GM13977 (cell line): ENCODE data around the gene LRCH4.
"Not testable (repeated sequence)": the region's sequence is repeated elsewhere in the genome, so short reads cannot be mapped to it uniquely, and the experiment has no call there.

ENCODE experiments used
- DNase-seq: peaks from one replicate; pipeline ENCODE4 v3.0.0; 2012; ENCODE audit warnings: low spot score
- in situ Hi-C: fragments of 300-500 bp; cut with MboI; formaldehyde crosslinking; loops from one replicate; pipeline ENCODE4 v1.12.0; 2022; ENCODE audit warnings: low sequenced_read_pairs, low pct_unique_long_range_greater_than_20kb, mixed read lengths, inconsistent platforms; ENCODE audit not compliant: unreplicated experiment
- TF ChIP-seq, protein P1 (sequence below): IDR thresholded peaks from 2 replicates; pipeline ENCODE4 v1.5.1; 2012; ENCODE audit warnings: mild to moderate bottlenecking, control low read depth; ENCODE audit not compliant: insufficient read depth; ENCODE audit errors: extremely low read depth, missing control alignments

LRCH4 gene

DNA sequence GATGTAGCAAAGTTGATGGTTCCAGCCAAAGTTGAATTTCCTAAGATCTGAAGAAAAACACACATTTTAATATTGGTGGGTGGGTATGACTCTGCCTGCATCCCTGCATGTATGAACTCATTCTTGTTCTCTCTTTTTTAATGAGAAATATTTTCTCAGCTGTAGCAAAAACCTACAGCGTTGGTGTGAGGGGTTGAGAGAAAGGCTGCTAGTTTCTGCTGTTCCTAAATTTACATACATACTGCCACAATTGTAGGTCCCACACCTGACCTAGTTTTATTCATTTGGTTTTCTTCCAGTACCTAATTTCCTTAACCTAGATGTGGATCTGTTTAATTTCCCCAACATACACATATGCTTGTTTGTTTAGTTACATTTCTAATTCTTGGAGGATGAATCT, 42.3 kb downstream of the LRCH4 start:
- TF ChIP-seq, protein P1, sequence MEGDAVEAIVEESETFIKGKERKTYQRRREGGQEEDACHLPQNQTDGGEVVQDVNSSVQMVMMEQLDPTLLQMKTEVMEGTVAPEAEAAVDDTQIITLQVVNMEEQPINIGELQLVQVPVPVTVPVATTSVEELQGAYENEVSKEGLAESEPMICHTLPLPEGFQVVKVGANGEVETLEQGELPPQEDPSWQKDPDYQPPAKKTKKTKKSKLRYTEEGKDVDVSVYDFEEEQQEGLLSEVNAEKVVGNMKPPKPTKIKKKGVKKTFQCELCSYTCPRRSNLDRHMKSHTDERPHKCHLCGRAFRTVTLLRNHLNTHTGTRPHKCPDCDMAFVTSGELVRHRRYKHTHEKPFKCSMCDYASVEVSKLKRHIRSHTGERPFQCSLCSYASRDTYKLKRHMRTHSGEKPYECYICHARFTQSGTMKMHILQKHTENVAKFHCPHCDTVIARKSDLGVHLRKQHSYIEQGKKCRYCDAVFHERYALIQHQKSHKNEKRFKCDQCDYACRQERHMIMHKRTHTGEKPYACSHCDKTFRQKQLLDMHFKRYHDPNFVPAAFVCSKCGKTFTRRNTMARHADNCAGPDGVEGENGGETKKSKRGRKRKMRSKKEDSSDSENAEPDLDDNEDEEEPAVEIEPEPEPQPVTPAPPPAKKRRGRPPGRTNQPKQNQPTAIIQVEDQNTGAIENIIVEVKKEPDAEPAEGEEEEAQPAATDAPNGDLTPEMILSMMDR = no peak
- in situ Hi-C loops = no loop called here
- DNase-seq = no peak

DNA sequence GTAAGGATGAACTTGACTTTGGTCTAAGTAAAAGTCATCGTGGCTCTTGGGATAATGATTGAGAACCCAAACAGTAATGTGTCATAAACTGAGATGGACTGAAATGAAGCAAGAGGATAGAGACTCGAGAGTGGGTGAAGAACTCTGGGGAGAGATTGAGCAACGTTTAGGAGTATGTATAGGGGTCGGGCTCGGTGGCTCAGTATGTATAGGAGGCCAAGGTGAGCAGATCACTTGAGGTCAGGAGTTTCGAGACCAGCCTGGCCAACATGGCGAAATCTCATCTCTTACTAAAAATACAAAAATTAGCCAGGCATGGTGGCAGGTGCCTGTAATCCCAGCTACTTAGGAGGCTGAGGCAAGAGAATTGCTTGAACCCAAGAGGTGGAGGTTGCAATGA, 44.6 kb downstream of the LRCH4 start:
- DNase-seq, in situ Hi-C loops: not testable (repeated sequence)

DNA sequence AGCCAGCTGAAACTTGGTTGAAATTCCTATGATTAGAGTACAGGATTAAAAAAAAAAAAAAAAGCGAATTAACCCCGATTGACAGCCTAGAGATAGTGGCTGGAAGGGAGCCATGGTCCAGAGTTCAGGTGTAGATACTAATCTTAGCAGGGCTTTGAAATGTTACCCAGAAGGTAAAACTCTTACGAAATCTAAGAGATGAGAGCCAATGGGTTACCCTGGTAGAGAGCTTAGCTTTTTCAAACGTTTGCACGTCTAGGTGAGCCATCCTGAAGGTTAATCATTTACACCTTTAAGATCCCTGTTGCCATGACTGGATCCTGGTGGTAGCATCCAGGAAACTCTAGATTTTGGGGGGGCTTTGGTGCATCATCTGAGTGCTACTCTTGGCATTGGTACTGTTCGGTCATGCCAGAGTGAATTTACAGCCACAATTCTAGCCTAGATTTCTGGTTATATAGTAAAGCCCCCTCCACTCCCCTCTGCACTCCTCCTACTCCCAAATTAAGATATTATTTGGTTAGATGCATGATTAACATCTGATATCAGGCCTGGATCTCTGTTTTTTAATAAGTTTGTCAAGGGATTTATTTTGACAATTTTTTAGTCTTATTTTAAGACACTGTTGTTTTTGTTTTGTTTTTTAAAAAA, 45.7 kb downstream of the LRCH4 start:
- in situ Hi-C loops = no loop called here
- TF ChIP-seq, protein P1 = no peak

DNA sequence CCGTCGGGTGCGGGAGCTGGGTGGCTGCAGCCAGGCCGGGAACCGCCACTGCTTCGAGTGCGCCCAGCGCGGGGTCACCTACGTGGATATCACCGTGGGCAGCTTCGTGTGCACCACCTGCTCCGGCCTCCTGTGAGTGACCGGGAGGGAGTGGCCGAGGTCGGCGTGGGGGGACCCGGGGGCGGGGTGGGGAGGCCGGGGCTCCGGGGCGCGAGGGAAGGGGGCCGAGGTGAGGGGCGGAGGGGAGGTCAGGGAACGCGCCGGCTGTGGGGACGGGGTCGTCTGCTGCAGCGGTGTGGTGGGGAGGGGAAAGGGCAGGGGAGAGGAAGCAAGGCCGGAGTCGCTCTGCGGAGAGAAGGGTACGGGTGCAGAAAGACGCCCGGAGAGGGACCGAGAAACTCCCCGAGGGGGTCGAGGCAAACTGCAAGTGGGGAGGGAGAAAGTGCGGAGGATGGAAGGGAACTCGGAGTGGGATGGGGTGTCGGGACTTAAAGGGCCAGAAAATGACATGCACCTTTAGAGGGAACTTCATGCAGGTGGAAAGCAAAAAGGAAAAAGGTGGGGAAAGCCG, 46.4 kb downstream of the LRCH4 start:
- no peak for DNase-seq
- TF ChIP-seq, protein P1 = no peak
- in situ Hi-C loops = no loop called here

More for the DNA sequence above, 45.7 kb downstream of the LRCH4 start:
- DNase-seq = no peak

DNA sequence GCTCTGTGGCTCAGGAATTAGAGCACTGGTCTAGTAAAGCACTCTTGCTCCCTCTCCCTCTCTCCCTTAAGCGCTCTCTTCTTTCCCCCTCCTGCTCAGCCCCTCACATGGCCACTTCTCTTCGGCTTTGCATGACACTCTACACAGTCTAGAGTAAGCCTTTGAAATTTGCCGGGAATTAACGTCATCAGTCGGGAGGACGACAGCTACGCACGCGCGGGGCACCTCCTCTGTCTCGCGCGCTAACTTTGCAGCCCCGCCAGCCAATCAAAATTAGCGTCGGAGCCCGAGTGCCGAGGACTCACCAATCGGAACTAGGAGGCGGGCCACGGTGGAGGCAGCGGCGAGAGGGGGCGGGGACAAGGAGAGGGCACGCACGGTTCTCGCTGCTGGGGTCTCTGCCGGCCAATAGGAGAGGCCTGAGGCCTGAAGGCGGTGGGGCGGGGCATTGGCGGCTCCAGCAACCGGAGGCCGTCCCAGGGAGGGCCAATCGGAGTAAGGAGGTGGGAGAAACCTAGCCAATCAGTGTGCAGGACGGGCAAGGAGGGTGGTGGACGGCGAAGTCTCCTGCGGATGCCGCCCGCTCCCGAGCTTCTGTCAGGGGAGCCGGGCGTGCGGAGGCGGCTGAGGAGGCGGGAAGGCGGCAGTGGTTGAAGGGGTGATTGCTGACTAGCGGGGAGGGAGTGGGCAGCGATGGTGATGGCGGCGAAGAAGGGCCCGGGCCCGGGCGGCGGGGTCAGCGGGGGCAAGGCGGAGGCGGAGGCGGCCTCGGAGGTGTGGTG, 47.1 kb downstream of the LRCH4 start, which contains the start of gene AGFG2:
Gene AGFG2 (plus strand): TSS at position 550 of the 782 bp plus-strand sequence. CDS start 144 bp downstream, at position 694.
- peak; percentile 97 for DNase-seq
- TF ChIP-seq, protein P1 = no peak
- in situ Hi-C loops = no loop called here

DNA sequence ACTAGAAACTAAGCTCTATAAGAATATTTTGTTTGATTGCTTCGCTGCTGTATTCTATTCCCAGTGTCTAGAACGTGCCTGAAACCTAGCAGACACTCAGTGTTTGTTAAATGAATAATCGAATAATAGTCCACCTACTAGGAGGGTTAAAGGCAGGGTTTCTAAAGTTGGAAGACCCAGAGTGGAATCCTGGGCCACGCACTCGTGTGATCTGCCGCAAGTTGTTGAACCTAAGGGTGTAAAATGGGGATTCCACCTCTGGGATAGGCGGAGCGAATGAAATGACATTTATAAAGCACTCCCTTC, 47.6 kb downstream of the LRCH4 start:
- no peak for DNase-seq
- in situ Hi-C loops = no loop called here
- TF ChIP-seq, protein P1 = no peak

DNA sequence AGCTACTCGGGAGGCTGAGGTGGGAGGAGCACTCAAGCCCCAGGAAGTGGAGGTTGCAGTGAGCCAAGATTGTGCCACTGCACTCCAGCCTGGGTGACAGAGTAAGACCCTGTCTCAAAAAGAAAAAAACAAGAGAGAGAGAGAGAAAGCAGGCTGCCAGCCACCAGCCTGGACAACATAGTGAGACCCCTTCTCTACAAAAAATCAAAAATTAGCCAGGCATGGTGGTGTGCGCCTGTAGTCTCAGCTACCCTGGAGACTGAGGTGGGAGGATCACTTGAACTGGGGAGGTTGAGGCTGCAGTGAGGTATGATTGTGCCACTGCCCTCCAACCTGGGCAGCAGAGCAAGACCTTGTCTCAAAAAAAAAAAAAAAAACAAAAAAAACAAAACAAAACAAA, 49.2 kb downstream of the LRCH4 start:
- in situ Hi-C loops, DNase-seq: not testable (repeated sequence)

DNA sequence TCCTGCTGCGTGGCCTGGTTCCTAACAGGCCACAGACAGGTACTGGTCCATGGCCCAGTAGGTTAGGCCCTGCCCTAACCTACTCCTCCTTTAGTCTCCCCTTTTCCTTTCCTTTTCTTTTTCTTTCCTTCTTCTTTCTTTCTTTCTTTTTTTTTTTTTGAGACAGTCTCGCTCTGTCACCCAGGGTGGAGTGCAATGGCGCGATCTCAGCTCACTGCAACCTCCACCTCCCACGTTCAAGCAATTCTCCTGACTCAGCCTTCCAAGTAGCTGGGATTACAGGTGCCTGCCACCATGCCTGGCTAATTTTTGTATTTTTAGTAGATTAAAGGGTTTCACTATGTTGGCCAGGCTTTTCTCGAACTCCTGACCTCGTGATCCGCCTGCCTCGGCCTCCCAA, 49.9 kb downstream of the LRCH4 start:
- in situ Hi-C loops, DNase-seq: not testable (repeated sequence)
